ENCODE measurements around the gene FAM120B. TPM values are rescaled to one million over a fixed set of nuclear protein-coding genes. Genes with fewer than 3 reads are reported as not detected.
A peak's percentile ranks its signal among the peaks of the same experiment; 100 is the strongest.

Gene FAM120B
- total RNA-seq, 1 experiment from 2014 or later = 16.7 TPM

- Histone ChIP-seq H3K14ac (ENCODE audit: insufficient read depth, low read length) (no peak overlapping the region), H4K8ac (replicated peaks; ENCODE audit: insufficient read length, low read depth, low read length) (no peak overlapping the region), H2AK5ac (ENCODE audit: insufficient read length, low read length) (no peak overlapping the region), H2BK15ac (ENCODE audit: low read depth, low read length) (no peak overlapping the region), H2AFZ (ENCODE audit: low read length) (no peak overlapping the region), H3K23ac (ENCODE audit: insufficient read length, low read depth, low read length) (no peak overlapping the region), H2BK5ac (ENCODE audit: insufficient read length, low read length) (no peak overlapping the region), H3K27ac (ENCODE audit: insufficient read length, low read depth, low read length) (no peak overlapping the region), H3K18ac (ENCODE audit: insufficient read length, low read depth, low read length) (no peak overlapping the region), H3K4me1 (ENCODE audit: insufficient read depth, low read length) (no peaks in the 10 kb centered on the region; the same call in 1 of the 2 replicates), H2BK20ac (ENCODE audit: low read depth, low read length, poor library complexity, severe bottlenecking) (no peak overlapping the region), H2BK12ac (ENCODE audit: insufficient read length, low read depth, low read length) (no peak overlapping the region), H3K9ac (ENCODE audit: extremely low read depth, insufficient read length, low read length) (no peak overlapping the region), H4K20me1 (ENCODE audit: control insufficient read depth, insufficient read depth, insufficient read length) (no peaks in the 10 kb centered on the region), H2BK120ac (ENCODE audit: low read depth, low read length, poor library complexity, severe bottlenecking) (no peak overlapping the region), H3K4me2 (ENCODE audit: insufficient read depth, insufficient read length, low read length) (no peak overlapping the region), H3K56ac (ENCODE audit: insufficient read length, low read depth, low read length) (no peak overlapping the region), H3K9me3 (ENCODE audit: control insufficient read depth, low read depth, low read length) (no peaks in the 10 kb centered on the region), H3K4ac (ENCODE audit: low read depth, low read length) (no peak overlapping the region), H3K27me3 (ENCODE audit: insufficient read depth, low read length) (peaks cover 33% of the 10 kb centered on the region), H3K79me2 (ENCODE audit: insufficient read depth, low read length) (no peaks in the 10 kb centered on the region), H3T11ph (ENCODE audit: low read length) (no peak overlapping the region), H3K23me2 (ENCODE audit: insufficient read length, low read depth, low read length, poor library complexity, severe bottlenecking) (peaks cover 16% of the 10 kb centered on the region), H4K5ac (ENCODE audit: insufficient read length, low read depth, low read length) (no peak overlapping the region), H3K79me1 (ENCODE audit: insufficient read depth, low read depth, low read length, poor library complexity, severe bottlenecking) (no peaks in the 10 kb centered on the region), H4K91ac (ENCODE audit: insufficient read length, low read depth, low read length) (no peak overlapping the region)
- Mint-ChIP-seq H3K4me1 (peaks cover 22 to 35% of the 10 kb centered on the region in 2 experiments), H3K27ac (no peak overlapping the region; a peak in 1 of 7 replicates), H3K9me3 (peaks cover 0 to 8% of the 10 kb centered on the region in 2 experiments; a peak in 3 of 5 replicates), H3K4me3 (peak overlapping the region in 1 of 2 experiments; percentile 51; a peak in 2 of 5 replicates), H3K27me3 (ENCODE audit: low read depth) (peaks cover 71% of the 10 kb centered on the region), H3K36me3 (ENCODE audit: insufficient read depth in 1 of 3, low read depth in 3 of 3) (peaks cover 9 to 34% (median 33%) of the 10 kb centered on the region in 3 experiments)
- WGBS (ENCODE audit: extremely low coverage, insufficient read length, low lambda C conversion rate) = no CpG with 5 or more reads among the region's 2 CpGs
- DNase-seq = no peak
- TF ChIP-seq CTCF (conservative IDR thresholded peaks at IDR 0.05) = no peak
Observed at GRCh38 chr6:170286934-170287265, 19.7 kb upstream of the FAM120B start.

Measured in H9 (cell line).